Skin epidermis (tissue), 12 donors: ENCODE results near the gene FBXO15.

Source experiments
- H3K27ac ChIP-seq, 21 experiments: fragments of 200-600 bp; sonication (generic) in 11 of 21; one replicate each; pipeline ENCODE4 v1.5.0; 2020; ENCODE audit warnings: mild to moderate bottlenecking in 3 of 21, inconsistent platforms in 2 of 21, moderate library complexity in 2 of 21
- H3K4me3 ChIP-seq, 7 experiments: fragments of 200-600 bp; sonication (generic) in 2 of 7; one replicate each; pipeline ENCODE4 v1.5.0; 2020; ENCODE audit warnings: inconsistent platforms in 2 of 7, mild to moderate bottlenecking in 2 of 7, moderate library complexity in 1 of 7

Gene FBXO15

GRCh38 chr18:74154716-74155115 is 7.1 kb upstream of the FBXO15 start:
- Histone ChIP-seq H3K4me3 (no peak overlapping the region), H3K27ac (no peak overlapping the region)

DNA sequence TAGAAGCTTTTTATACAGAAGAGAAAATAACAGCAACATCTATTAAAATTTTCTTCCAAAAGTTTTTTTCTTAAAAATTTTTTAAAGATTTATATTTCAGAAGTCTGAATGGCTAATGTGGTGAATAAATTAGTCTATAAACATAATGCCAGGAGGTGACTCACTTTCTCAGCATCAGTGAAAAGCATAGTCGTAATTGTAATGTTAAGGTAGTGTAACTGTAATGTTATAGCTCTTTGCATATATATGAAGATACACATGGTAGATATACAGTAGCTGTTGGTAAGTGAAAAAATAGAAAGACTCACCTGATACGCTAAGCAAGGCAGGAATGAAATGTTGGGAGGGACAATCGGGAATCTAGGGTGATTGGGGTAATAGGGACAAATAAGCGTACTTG is 6.2 kb upstream of the FBXO15 start:
- Histone ChIP-seq H3K27ac (no peak overlapping the region), H3K4me3 (no peak overlapping the region)

GRCh38 chr18:74153377-74153776 is 5.7 kb upstream of the FBXO15 start:
- no peak overlapping the region for H3K4me3 ChIP-seq
- H3K27ac ChIP-seq = no peak overlapping the region

GRCh38 chr18:74152857-74153256 is 5.2 kb upstream of the FBXO15 start:
- Histone ChIP-seq H3K4me3 (no peak overlapping the region), H3K27ac (no peak overlapping the region)

- no peak overlapping the region for H3K4me3 ChIP-seq
- peak overlapping the region in 1 of 21 experiments; percentile 42 for H3K27ac ChIP-seq
Measured at GRCh38 chr18:74152270-74152669, 4.6 kb upstream of the FBXO15 start.

DNA sequence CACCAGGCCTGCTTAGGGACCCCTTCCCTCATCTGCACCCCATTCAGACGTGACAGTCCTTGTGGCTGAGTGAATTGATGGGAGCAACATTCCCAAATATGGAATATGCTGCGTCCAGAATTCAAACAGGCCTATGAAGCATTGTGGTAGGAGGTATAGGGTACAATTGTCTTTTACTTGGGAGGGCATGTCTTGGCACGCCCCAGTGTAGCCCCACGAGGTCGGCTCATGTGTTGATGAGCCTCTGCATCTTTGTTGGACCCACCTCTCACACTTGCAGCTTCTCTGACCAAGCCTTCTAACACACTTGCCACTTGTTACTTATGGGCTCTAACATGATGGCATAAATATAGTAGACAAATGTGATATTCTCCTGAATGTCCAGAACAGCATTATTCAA is 2.2 kb upstream of the FBXO15 start:
- no peak overlapping the region for H3K4me3 ChIP-seq
- no peak overlapping the region for H3K27ac ChIP-seq

GRCh38 chr18:74148543-74149070 is 973 bp upstream of the FBXO15 start:
- H3K27ac ChIP-seq = peak overlapping the region; percentile 40 to 95 (median 83)
- peak overlapping the region; percentile 58 to 79 (median 69) for H3K4me3 ChIP-seq

DNA sequence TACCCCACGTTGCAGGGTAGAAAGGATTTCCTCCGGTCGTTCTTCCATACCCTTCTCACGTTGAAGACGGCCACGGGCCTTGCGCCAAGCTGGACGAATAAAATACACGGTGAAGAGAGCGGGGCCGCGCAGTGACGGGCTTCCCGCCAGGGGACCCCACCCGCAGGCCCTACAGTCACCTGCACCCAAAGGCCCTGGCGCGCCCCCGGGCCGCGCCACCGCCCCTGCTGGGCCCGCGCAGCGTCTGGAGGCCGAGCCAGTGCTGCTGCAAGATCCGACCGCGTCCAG is 199 bp downstream of the FBXO15 start:
- peak overlapping the region in 18 of 21 experiments; percentile 18 to 95 (median 86) for H3K27ac ChIP-seq
- H3K4me3 ChIP-seq = peak overlapping the region; percentile 58 to 79 (median 69)

GRCh38 chr18:74146756-74147155 is 878 bp downstream of the FBXO15 start:
- H3K4me3 ChIP-seq = peak overlapping the region in 3 of 7 experiments; percentile 58 to 74 (median 60)

GRCh38 chr18:74142252-74142651 is 5.4 kb downstream of the FBXO15 start:
- Histone ChIP-seq H3K27ac (no peak overlapping the region), H3K4me3 (no peak overlapping the region)

More at GRCh38 chr18:74146756-74147155, 878 bp downstream of the FBXO15 start:
- H3K27ac ChIP-seq = peak overlapping the region in 1 of 21 experiments; percentile 82

- Histone ChIP-seq H3K4me3 (no peak overlapping the region), H3K27ac (no peak overlapping the region)
Measured at GRCh38 chr18:74141667-74142066, 6.0 kb downstream of the FBXO15 start.

DNA sequence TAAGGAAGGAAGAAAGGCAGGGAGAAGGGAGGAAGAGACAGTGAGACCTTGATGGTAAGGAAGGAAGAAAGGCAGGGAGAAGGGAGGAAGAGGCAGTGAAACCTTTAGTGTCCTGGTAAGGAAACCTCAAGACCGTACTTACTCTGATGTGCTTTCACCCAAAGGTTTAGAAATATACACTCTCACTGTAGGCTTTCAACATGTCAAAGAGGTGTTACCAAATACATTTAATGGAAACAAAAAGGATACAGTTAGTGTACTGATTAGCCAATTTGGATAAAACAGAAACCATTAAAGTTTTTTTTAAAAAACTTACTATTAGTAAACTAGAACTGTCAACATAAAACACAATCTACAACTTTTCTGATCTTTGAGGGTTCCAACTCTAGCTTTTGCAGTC is 7.1 kb downstream of the FBXO15 start:
- no peak overlapping the region for H3K27ac ChIP-seq

GRCh38 chr18:74139888-74140287 is 7.7 kb downstream of the FBXO15 start:
- H3K27ac ChIP-seq = no peak overlapping the region
- H3K4me3 ChIP-seq = no peak overlapping the region

More for the DNA sequence above, 7.1 kb downstream of the FBXO15 start:
- no peak overlapping the region for H3K4me3 ChIP-seq

DNA sequence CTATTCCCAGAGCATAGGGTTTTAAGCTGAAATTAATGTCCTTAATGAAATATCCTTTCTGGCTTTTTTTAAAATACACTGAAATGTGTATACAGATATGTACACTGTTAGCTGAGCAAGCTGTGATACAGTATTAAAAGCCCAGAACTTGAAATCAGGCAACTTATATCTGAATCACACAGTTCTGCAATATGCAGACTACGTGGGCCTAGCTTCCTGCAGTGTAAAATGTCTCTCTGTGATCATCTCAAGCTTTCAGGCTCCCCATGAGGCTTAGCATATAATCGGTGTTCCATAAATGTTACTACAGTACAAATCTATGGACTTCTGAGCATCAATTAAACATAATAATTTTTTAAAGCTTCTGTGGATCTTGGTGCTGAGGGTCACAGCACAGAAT is 8.2 kb downstream of the FBXO15 start:
- Histone ChIP-seq H3K27ac (no peak overlapping the region), H3K4me3 (no peak overlapping the region)

- no peak overlapping the region for H3K27ac ChIP-seq
- H3K4me3 ChIP-seq = no peak overlapping the region
Measured at GRCh38 chr18:74137920-74138538, 9.6 kb downstream of the FBXO15 start.

DNA sequence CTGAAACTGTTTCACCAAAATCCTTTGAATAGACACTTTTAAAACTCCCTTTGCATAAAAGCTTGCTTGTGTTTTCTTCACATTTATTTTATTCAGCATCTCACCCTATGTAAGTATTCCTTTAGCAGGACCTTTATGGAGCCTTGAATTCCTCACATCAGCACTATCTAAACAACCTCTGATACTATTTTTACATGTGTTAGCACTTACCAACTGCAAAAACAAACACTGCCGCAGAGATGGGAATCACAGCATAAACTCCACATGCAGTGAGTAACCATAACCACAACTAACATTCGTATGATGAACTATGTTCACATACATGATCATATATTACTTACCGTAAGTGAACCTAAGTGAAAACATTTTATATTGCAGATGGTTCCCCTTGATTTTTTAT is 15.4 kb downstream of the FBXO15 start:
- H3K27ac ChIP-seq = no peak overlapping the region
- no peak overlapping the region for H3K4me3 ChIP-seq

DNA sequence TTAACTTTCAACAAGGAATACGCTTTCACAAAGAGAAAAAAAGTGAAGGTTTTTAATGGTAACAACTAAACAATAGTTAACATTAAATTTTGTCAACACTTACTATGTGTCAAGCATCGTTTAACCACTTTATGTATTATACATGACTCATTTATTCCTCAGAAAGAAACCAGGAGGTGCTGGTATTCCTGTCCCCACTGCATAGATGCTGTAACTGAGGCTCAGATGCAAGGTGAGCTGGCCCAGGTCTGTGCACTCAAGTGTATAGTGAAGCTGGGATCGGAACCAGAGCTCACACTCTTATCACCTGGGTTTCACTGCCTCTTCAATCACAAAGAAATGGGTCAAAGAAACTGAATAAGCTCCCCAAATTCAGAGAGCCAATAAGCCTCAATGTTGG is 16.5 kb downstream of the FBXO15 start:
- H3K27ac ChIP-seq = no peak overlapping the region

GRCh38 chr18:74128159-74128558 is 19.5 kb downstream of the FBXO15 start:
- no peak overlapping the region for H3K27ac ChIP-seq
- H3K4me3 ChIP-seq = no peak overlapping the region

More for the DNA sequence above, 16.5 kb downstream of the FBXO15 start:
- no peak overlapping the region for H3K4me3 ChIP-seq

DNA sequence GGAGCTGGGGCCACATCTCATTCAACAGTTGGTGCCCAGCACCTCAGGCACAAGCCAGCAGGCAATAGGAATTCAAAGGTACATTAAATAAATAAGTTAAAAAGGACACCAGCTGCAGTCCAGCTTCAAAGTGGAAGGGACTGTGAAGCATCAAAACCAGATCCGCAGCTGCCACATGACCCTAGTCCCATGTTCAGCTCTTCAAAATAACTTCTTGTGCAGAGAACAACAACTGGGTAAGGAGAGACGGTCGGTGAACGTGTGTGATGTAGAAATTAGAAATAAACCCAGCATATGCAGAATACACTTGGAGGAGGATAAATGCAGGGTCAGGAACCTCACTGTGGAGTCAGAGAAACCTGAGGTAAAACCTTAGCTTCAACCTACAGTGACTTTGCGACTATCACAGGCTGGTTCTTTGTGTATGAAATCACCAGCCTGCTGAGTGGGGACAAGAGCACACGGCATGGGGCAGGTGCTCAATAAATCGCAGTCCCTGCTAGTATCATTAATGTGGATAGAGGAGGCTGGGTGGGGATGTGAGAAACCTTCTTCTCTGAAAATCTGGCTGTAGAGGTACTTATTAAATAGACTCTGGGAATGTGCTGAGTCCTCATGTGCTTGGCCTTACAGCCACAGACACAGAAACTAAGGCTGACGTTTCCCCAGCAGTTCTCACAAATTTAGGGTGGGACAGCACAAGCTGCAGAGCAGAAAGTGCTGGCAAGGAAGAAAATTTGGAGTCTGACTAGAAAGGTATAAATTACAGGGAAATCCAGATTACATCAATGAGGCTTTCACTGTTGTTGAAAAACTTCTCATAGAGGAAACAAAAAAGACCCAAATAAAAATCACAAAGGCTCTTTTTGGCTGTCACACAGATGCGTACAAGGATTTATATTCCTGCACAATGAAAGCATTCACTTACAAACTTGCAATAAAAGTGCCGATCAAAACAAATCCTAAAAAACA is 20.7 kb downstream of the FBXO15 start:
- H3K27ac ChIP-seq = no peak overlapping the region
- no peak overlapping the region for H3K4me3 ChIP-seq

- Histone ChIP-seq H3K27ac (no peak overlapping the region), H3K4me3 (no peak overlapping the region)
Measured at GRCh38 chr18:74124642-74125041, 23.0 kb downstream of the FBXO15 start.

DNA sequence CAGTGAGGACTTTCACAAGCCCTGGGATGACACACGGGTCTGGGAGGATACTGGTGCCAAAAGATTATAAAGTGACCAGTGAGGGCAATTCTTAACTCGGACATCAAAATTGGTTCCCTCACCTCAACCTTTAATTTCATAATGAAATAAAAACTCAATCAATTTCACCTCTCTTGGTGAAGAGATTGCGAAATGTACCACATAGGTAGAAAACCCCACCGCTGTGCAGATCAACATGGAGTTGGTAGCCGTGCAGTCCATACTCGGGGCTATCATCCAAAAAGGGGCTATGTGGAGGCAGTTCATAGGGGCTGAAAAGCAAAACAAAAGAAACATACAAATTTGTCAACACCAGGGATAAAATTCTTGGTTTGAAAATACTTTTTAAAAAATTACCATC is 24.4 kb downstream of the FBXO15 start:
- H3K27ac ChIP-seq = no peak overlapping the region
- H3K4me3 ChIP-seq = no peak overlapping the region
